Measurements from ENCODE around the gene TENT5C. TPM values are rescaled to one million over a fixed set of nuclear protein-coding genes. Genes with fewer than 3 reads are reported as not detected.

TENT5C gene
- total and polyA plus RNA-seq, 2 of the 8 experiments (the other 6 are each of a cell fraction or from before 2014, with no cell fraction given): 0.38 to 0.99 TPM

GRCh38 chr1:117600325-117600943, 5.4 kb upstream of the TENT5C start:
- H3K4me3 ChIP-seq (ENCODE audit: extremely low read depth in 1 of 4, insufficient read depth in 2 of 4, low read depth in 3 of 4, low read length in 4 of 4): no peak overlapping the region
- H4K5ac ChIP-seq (ENCODE audit: insufficient read length, low read depth, low read length): no peak overlapping the region
- H2AK5ac ChIP-seq (ENCODE audit: low read depth, low read length): no peak overlapping the region
- CTCF ChIA-PET (ENCODE audit: partially characterized antibody): interaction anchor here (0.7 kb wide), 1 partner anchor 203 kb away, joined by 3 read pairs; no protein-coding TSS in a partner anchor
- 92% methylated on average over 7 of the region's 7 CpGs; no CpG with 5 or more reads in 1 of the 2 experiments for WGBS, 2 experiments (ENCODE audit: extremely low coverage in 1 of 2, insufficient coverage in 1 of 2, insufficient read length in 1 of 2, insufficient replicate concordance in 2 of 2, low coverage in 1 of 2, low lambda C conversion rate in 2 of 2, missing lambda C conversion rate in 1 of 2)
- H2AFZ ChIP-seq (ENCODE audit: low read length): no peak overlapping the region
- no peaks in the 10 kb centered on the region; a peak in 2 of 7 replicates for H3K4me1 ChIP-seq (replicated peaks in 1 of 4; ENCODE audit: control insufficient read depth in 3 of 4, insufficient read depth in 4 of 4, low read length in 3 of 4)
- no peaks in the 10 kb centered on the region for H3K79me2 ChIP-seq (ENCODE audit: control insufficient read depth in 1 of 2, insufficient read depth in 2 of 2, low read length in 2 of 2)
- no peaks in the 10 kb centered on the region for H4K20me1 ChIP-seq (replicated peaks in 1 of 2; ENCODE audit: control insufficient read depth in 1 of 2, insufficient read depth in 2 of 2, low read length in 2 of 2)
- no peak overlapping the region for H3K56ac ChIP-seq (replicated peaks; ENCODE audit: insufficient read length, low read depth, low read length)
- H3K9me3 ChIP-seq (ENCODE audit: insufficient read depth in 2 of 2, low read depth in 1 of 2, low read length in 1 of 2): no peaks in the 10 kb centered on the region
- TF ChIP-seq RFX5 (IDR thresholded peaks at IDR 0.05; ENCODE audit: borderline replicate concordance, low read depth, low read length) (no peak), SP4 (IDR thresholded peaks at IDR 0.05; ENCODE audit: low read length) (no peak), SIX5 (IDR thresholded peaks at IDR 0.05; ENCODE audit: low read depth, low read length) (no peak), CEBPB (IDR thresholded peaks at IDR 0.05; ENCODE audit: low read depth, low read length) (no peak), TCF12 (IDR thresholded peaks at IDR 0.05; ENCODE audit: low read depth, low read length) (no peak), RBBP5 (IDR thresholded peaks at IDR 0.05; ENCODE audit: borderline replicate concordance, low read depth, low read length) (no peak), NRF1 (IDR thresholded peaks at IDR 0.05; ENCODE audit: low read depth, low read length) (no peak), CBX8 (IDR thresholded peaks at IDR 0.05; ENCODE audit: borderline replicate concordance, low read depth, low read length) (no peak), BCL11A (IDR thresholded peaks at IDR 0.05; ENCODE audit: low read depth in 2 of 2, low read length in 2 of 2) (no peak), KDM1A (IDR thresholded peaks at IDR 0.05; ENCODE audit: borderline replicate concordance, low read length) (no peak), KDM5A (IDR thresholded peaks at IDR 0.05; ENCODE audit: low read length) (no peak), CTBP2 (IDR thresholded peaks at IDR 0.05; ENCODE audit: borderline replicate concordance, insufficient read depth, insufficient read length, low read length) (no peak), NANOG (IDR thresholded peaks at IDR 0.05; ENCODE audit: insufficient read depth, low read depth, low read length, poor library complexity, severe bottlenecking) (no peak), ASH2L (IDR thresholded peaks at IDR 0.05; ENCODE audit: low read length) (no peak)
- no peak overlapping the region for H3K23ac ChIP-seq (ENCODE audit: insufficient read length)
- no peak overlapping the region for H2BK12ac ChIP-seq (ENCODE audit: low read depth, low read length)
- H3K18ac ChIP-seq (ENCODE audit: extremely low read depth, low read length): no peak overlapping the region
- H3K27ac ChIP-seq (ENCODE audit: low read depth, low read length): no peak overlapping the region
- POLR2A ChIA-PET (ENCODE audit: partially characterized antibody): no interaction called here
- no peak overlapping the region for H4K8ac ChIP-seq (ENCODE audit: extremely low read depth, insufficient read depth, low read length)
- no peak overlapping the region for H4K91ac ChIP-seq (replicated peaks; ENCODE audit: insufficient read length, low read length)
- no peak for FAIRE-seq
- H2BK5ac ChIP-seq (ENCODE audit: low read depth, low read length): no peak overlapping the region
- no peak overlapping the region for H3K9ac ChIP-seq (replicated peaks in 1 of 4; ENCODE audit: extremely low read depth in 1 of 4, low read depth in 3 of 4, low read length in 3 of 4)
- no peak overlapping the region for H3K4ac ChIP-seq (replicated peaks; ENCODE audit: insufficient read length, low read depth, low read length)
- H2BK20ac ChIP-seq (ENCODE audit: low read length): no peak overlapping the region
- no peak overlapping the region for H3K14ac ChIP-seq (ENCODE audit: insufficient read length)
- H3K4me2 ChIP-seq (ENCODE audit: insufficient read depth in 1 of 2, low read depth in 2 of 2, low read length in 2 of 2): no peak overlapping the region
- H3K79me1 ChIP-seq (ENCODE audit: low read depth, low read length): no peaks in the 10 kb centered on the region
- peaks cover 5% of the 10 kb centered on the region for H3K23me2 ChIP-seq (ENCODE audit: low read depth, low read length)
- no peak for DNase-seq (ENCODE audit: low read depth in 1 of 2, low spot score in 2 of 2)
- no peak overlapping the region for H2BK15ac ChIP-seq (ENCODE audit: low read length)
- no peak overlapping the region for H2BK120ac ChIP-seq (replicated peaks; ENCODE audit: low read depth, low read length)
- H3K27me3 ChIP-seq (replicated peaks in 1 of 4; ENCODE audit: control insufficient read depth in 3 of 4, extremely low read depth in 1 of 4, insufficient read depth in 3 of 4, low read length in 3 of 4): peaks cover 0 to 8% (median 2%) of the 10 kb centered on the region in 4 experiments; a peak in 3 of 7 replicates
- H3K36me3 ChIP-seq (ENCODE audit: control insufficient read depth in 2 of 4, insufficient read depth in 4 of 4, low read length in 3 of 4): no peaks in the 10 kb centered on the region
